H9 (cell line): ENCODE results near the gene IFIT1. TPM values are rescaled to one million over a fixed set of nuclear protein-coding genes. Genes with fewer than 3 reads are reported as not detected.

Experiments used
- DNase-seq: peaks from one replicate; pipeline ENCODE4 v3.0.0-alpha.2; 2017
- H2AFZ ChIP-seq: one replicate; pipeline ENCODE4 v1.6.1; 2013; ENCODE audit warnings: mild to moderate bottlenecking, low read length, control low read depth, moderate library complexity
- H2AK5ac ChIP-seq: 2 replicates; pipeline ENCODE4 v1.6.1; 2013; ENCODE audit warnings: low read length, control low read depth, mixed read lengths; ENCODE audit not compliant: insufficient read length
- H2BK120ac ChIP-seq: one replicate; pipeline ENCODE4 v1.6.1; 2013; ENCODE audit warnings: low read depth, mild to moderate bottlenecking, low read length, control low read depth, inconsistent platforms; ENCODE audit not compliant: poor library complexity, severe bottlenecking
- H2BK12ac ChIP-seq: 2 replicates; pipeline ENCODE4 v1.6.1; 2013; ENCODE audit warnings: low read length, control low read depth, mixed read lengths, low read depth; ENCODE audit not compliant: insufficient read length
- H2BK15ac ChIP-seq: 2 replicates; pipeline ENCODE4 v1.6.1; 2013; ENCODE audit warnings: low read depth, low read length, control low read depth
- H2BK20ac ChIP-seq: one replicate; pipeline ENCODE4 v1.6.1; 2013; ENCODE audit warnings: low read depth, mild to moderate bottlenecking, low read length, control low read depth, inconsistent platforms; ENCODE audit not compliant: poor library complexity, severe bottlenecking
- H2BK5ac ChIP-seq: 2 replicates; pipeline ENCODE4 v1.6.1; 2013; ENCODE audit warnings: low read length, control low read depth, mixed read lengths; ENCODE audit not compliant: insufficient read length
- H3K14ac ChIP-seq: 2 replicates; pipeline ENCODE4 v1.6.1; 2013; ENCODE audit warnings: low read length, control low read depth; ENCODE audit not compliant: insufficient read depth
- H3K18ac ChIP-seq: 2 replicates; pipeline ENCODE4 v1.6.1; 2013; ENCODE audit warnings: low read depth, mild to moderate bottlenecking, mixed read lengths, low read length, control low read depth; ENCODE audit not compliant: insufficient read length
- H3K23ac ChIP-seq: 2 replicates; pipeline ENCODE4 v1.6.1; 2013; ENCODE audit warnings: low read length, control low read depth, mixed read lengths, low read depth; ENCODE audit not compliant: insufficient read length
- H3K23me2 ChIP-seq: 2 replicates; pipeline ENCODE4 v1.6.1; 2013; ENCODE audit warnings: low read depth, mild to moderate bottlenecking, mixed read lengths, low read length, control low read depth; ENCODE audit not compliant: insufficient read length, poor library complexity, severe bottlenecking
- H3K27ac ChIP-seq: 2 replicates; pipeline ENCODE4 v1.5.1; 2013; ENCODE audit warnings: low read length, control low read depth, mixed read lengths, low read depth; ENCODE audit not compliant: insufficient read length
- H3K27me3 ChIP-seq: 2 replicates; pipeline ENCODE4 v1.6.1; 2013; ENCODE audit warnings: low read length, control low read depth, inconsistent platforms; ENCODE audit not compliant: insufficient read depth
- H3K4ac ChIP-seq: 2 replicates; pipeline ENCODE4 v1.6.1; 2013; ENCODE audit warnings: low read depth, mild to moderate bottlenecking, control low read depth, inconsistent platforms, low read length, moderate library complexity
- H3K4me1 ChIP-seq: 2 replicates; pipeline ENCODE4 v1.6.1; 2013; ENCODE audit warnings: low read length, control low read depth, inconsistent platforms; ENCODE audit not compliant: insufficient read depth
- H3K4me2 ChIP-seq: 2 replicates; pipeline ENCODE4 v1.6.1; 2013; ENCODE audit warnings: low read length, control low read depth, mixed read lengths; ENCODE audit not compliant: insufficient read length, insufficient read depth
- H3K56ac ChIP-seq: 2 replicates; pipeline ENCODE4 v1.6.1; 2013; ENCODE audit warnings: low read depth, mild to moderate bottlenecking, mixed read lengths, low read length, control low read depth; ENCODE audit not compliant: insufficient read length
- H3K79me1 ChIP-seq: 2 replicates; pipeline ENCODE4 v1.6.1; 2013; ENCODE audit warnings: low read depth, mild to moderate bottlenecking, moderate library complexity, low read length, control low read depth, inconsistent platforms; ENCODE audit not compliant: insufficient read depth, poor library complexity, severe bottlenecking
- H3K79me2 ChIP-seq: 2 replicates; pipeline ENCODE4 v1.6.1; 2013; ENCODE audit warnings: low read length, control low read depth, inconsistent platforms; ENCODE audit not compliant: insufficient read depth
- H3K9ac ChIP-seq: 2 replicates; pipeline ENCODE4 v1.6.1; 2013; ENCODE audit warnings: low read length, control low read depth, mixed read lengths; ENCODE audit not compliant: insufficient read length; ENCODE audit errors: extremely low read depth
- H3K9me3 ChIP-seq: one replicate; pipeline ENCODE4 v1.6.1; 2013; ENCODE audit warnings: low read depth, low read length, inconsistent platforms; ENCODE audit not compliant: control insufficient read depth
- H3T11ph ChIP-seq: one replicate; pipeline ENCODE4 v1.6.1; 2013; ENCODE audit warnings: mild to moderate bottlenecking, low read length, control low read depth, inconsistent platforms
- H4K20me1 ChIP-seq: one replicate; pipeline ENCODE4 v1.6.1; 2013; ENCODE audit not compliant: control insufficient read depth, insufficient read length, insufficient read depth
- H4K5ac ChIP-seq: 2 replicates; pipeline ENCODE4 v1.6.1; 2013; ENCODE audit warnings: low read depth, mild to moderate bottlenecking, mixed read lengths, low read length, control low read depth; ENCODE audit not compliant: insufficient read length
- H4K8ac ChIP-seq: replicated peaks from 2 replicates; pipeline ENCODE4 v1.6.1; 2013; ENCODE audit warnings: low read length, control low read depth, mixed read lengths, low read depth; ENCODE audit not compliant: insufficient read length
- H4K91ac ChIP-seq: 2 replicates; pipeline ENCODE4 v1.6.1; 2013; ENCODE audit warnings: low read depth, mild to moderate bottlenecking, moderate library complexity, mixed read lengths, low read length, control low read depth; ENCODE audit not compliant: insufficient read length
- H3K27ac Mint-ChIP-seq, 3 experiments: 2 replicates in 2 of 3; 3 replicates in 1 of 3; pipeline ENCODE4 v1.8.0; 2020 to 2021; ENCODE audit warnings: mixed read lengths in 3 of 3, mild to moderate bottlenecking in 1 of 3, moderate library complexity in 1 of 3
- H3K27me3 Mint-ChIP-seq: 2 replicates; pipeline ENCODE4 v1.8.0; 2021; ENCODE audit warnings: low read depth, mild to moderate bottlenecking, moderate library complexity, mixed read lengths
- H3K36me3 Mint-ChIP-seq, 3 experiments: 2 replicates in 2 of 3; 3 replicates in 1 of 3; pipeline ENCODE4 v1.8.0; 2020 to 2021; ENCODE audit warnings: low read depth in 3 of 3, mixed read lengths in 3 of 3; ENCODE audit not compliant: insufficient read depth in 1 of 3
- H3K4me1 Mint-ChIP-seq, 2 experiments: 2 replicates each; pipeline ENCODE4 v1.8.0; 2020; ENCODE audit warnings: mixed read lengths in 2 of 2
- H3K4me3 Mint-ChIP-seq, 2 experiments: 2 replicates in 1 of 2; 3 replicates in 1 of 2; pipeline ENCODE4 v1.8.0; 2020 to 2021; ENCODE audit warnings: mild to moderate bottlenecking in 2 of 2, mixed read lengths in 2 of 2, moderate library complexity in 1 of 2
- H3K9me3 Mint-ChIP-seq, 2 experiments: 2 replicates in 1 of 2; 3 replicates in 1 of 2; pipeline ENCODE4 v1.8.0; 2020; ENCODE audit warnings: mild to moderate bottlenecking in 2 of 2, mixed read lengths in 2 of 2, moderate library complexity in 1 of 2
- WGBS: extraction: QIAGEN DNeasy Blood & Tissue Kit; methylation state at CpG from one replicate; pipeline ENCODE4 v1.1.7; 2013; ENCODE audit warnings: missing lambda C conversion rate, low lambda C conversion rate, mixed read lengths; ENCODE audit not compliant: insufficient read length; ENCODE audit errors: extremely low coverage; 5-methylcytosine and 5-hydroxymethylcytosine counted together
- total RNA-seq: library from RNA; stranded (reverse); gene quantifications from 2 replicates; pipeline ENCODE4 v1.2.1, GENCODE V29; 2021
- TF ChIP-seq, protein P1 (sequence below): fragments of 200-600 bp; sonication (generic); conservative IDR thresholded peaks from 3 replicates; pipeline ENCODE4 v1.8.0; 2021; ENCODE audit warnings: antibody characterized with exemption, mild to moderate bottlenecking

IFIT1 gene
- total RNA-seq, 1 experiment from 2014 or later = 1.2 TPM

DNA sequence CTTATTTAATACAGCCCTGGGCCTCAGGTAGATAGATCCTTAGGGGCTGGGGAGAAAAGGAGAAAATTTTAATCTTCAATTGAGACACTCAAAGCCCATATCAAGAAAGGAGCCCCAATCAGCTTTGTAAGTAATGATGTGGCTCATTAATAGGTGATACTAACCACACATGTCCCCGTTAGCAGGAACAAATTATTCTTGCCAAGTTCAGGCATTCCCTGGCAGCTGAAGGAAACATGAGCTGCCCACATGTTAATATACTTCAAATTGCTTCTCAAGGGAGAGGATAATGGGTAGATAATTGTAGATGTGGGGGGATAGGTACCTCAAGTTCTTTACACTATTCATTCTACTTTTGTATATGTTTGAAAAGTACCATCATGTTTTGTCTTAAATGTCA, 36.5 kb downstream of the IFIT1 start:
- Histone ChIP-seq H3K56ac (no peak overlapping the region), H3K23me2 (no peaks in the 10 kb centered on the region), H2AK5ac (no peak overlapping the region), H4K5ac (no peak overlapping the region), H2BK12ac (no peak overlapping the region), H3K4me2 (no peak overlapping the region), H2BK120ac (no peak overlapping the region), H3K9me3 (no peaks in the 10 kb centered on the region), H3K4ac (no peak overlapping the region), H3K79me1 (no peaks in the 10 kb centered on the region), H3K9ac (no peak overlapping the region), H3K18ac (no peak overlapping the region), H2BK5ac (no peak overlapping the region), H3K27ac (no peak overlapping the region), H3T11ph (no peak overlapping the region), H4K8ac (no peak overlapping the region), H2BK15ac (no peak overlapping the region), H3K4me1 (no peaks in the 10 kb centered on the region), H3K79me2 (no peaks in the 10 kb centered on the region), H4K91ac (no peak overlapping the region), H4K20me1 (no peaks in the 10 kb centered on the region), H2AFZ (no peak overlapping the region), H2BK20ac (no peak overlapping the region), H3K23ac (no peak overlapping the region), H3K14ac (no peak overlapping the region), H3K27me3 (no peaks in the 10 kb centered on the region)
- H3K4me3 Mint-ChIP-seq = no peak overlapping the region
- DNase-seq = no peak
- no peaks in the 10 kb centered on the region for H3K9me3 Mint-ChIP-seq
- H3K4me1 Mint-ChIP-seq = peaks cover 32 to 35% of the 10 kb centered on the region in 2 experiments
- TF ChIP-seq, protein P1, sequence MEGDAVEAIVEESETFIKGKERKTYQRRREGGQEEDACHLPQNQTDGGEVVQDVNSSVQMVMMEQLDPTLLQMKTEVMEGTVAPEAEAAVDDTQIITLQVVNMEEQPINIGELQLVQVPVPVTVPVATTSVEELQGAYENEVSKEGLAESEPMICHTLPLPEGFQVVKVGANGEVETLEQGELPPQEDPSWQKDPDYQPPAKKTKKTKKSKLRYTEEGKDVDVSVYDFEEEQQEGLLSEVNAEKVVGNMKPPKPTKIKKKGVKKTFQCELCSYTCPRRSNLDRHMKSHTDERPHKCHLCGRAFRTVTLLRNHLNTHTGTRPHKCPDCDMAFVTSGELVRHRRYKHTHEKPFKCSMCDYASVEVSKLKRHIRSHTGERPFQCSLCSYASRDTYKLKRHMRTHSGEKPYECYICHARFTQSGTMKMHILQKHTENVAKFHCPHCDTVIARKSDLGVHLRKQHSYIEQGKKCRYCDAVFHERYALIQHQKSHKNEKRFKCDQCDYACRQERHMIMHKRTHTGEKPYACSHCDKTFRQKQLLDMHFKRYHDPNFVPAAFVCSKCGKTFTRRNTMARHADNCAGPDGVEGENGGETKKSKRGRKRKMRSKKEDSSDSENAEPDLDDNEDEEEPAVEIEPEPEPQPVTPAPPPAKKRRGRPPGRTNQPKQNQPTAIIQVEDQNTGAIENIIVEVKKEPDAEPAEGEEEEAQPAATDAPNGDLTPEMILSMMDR = no peak
- WGBS = no CpG with 5 or more reads among the region's 1 CpG
- H3K27me3 Mint-ChIP-seq = no peaks in the 10 kb centered on the region
- H3K36me3 Mint-ChIP-seq = no peaks in the 10 kb centered on the region
- H3K27ac Mint-ChIP-seq = no peak overlapping the region
